HG03521 (cell line): ENCODE data around the gene BTBD7.

Source experiments
- ATAC-seq: cut with Tn5 transposase; IDR thresholded peaks from one replicate; pipeline ENCODE4 v1.9.1; 2021; ENCODE audit warnings: mild to moderate bottlenecking, moderate library complexity; ENCODE audit not compliant: unreplicated experiment

BTBD7 gene

GRCh38 chr14:93331002-93331727, 1.7 kb downstream of the BTBD7 start:
- no peak for ATAC-seq

- no peak for ATAC-seq
Measured at GRCh38 chr14:93330609-93331000, 2.2 kb downstream of the BTBD7 start.

GRCh38 chr14:93329965-93330608, 2.7 kb downstream of the BTBD7 start:
- no peak for ATAC-seq

- ATAC-seq: no peak
Measured at GRCh38 chr14:93328546-93328945, 4.3 kb downstream of the BTBD7 start.

GRCh38 chr14:93326196-93326595, 6.6 kb downstream of the BTBD7 start:
- no peak for ATAC-seq

GRCh38 chr14:93323600-93324174, 9.1 kb downstream of the BTBD7 start:
- no peak for ATAC-seq

- ATAC-seq: no peak
Measured at GRCh38 chr14:93322929-93323599, 9.8 kb downstream of the BTBD7 start.

GRCh38 chr14:93320489-93320888, 12.3 kb downstream of the BTBD7 start:
- no peak for ATAC-seq

- no peak for ATAC-seq
Measured at GRCh38 chr14:93319958-93320357, 12.9 kb downstream of the BTBD7 start.

- ATAC-seq: no peak
Measured at GRCh38 chr14:93319494-93319893, 13.3 kb downstream of the BTBD7 start.

- ATAC-seq: no peak
Measured at GRCh38 chr14:93318927-93319326, 13.9 kb downstream of the BTBD7 start.

GRCh38 chr14:93317875-93318807, 14.7 kb downstream of the BTBD7 start:
- no peak for ATAC-seq

- no peak for ATAC-seq
Measured at GRCh38 chr14:93317210-93317874, 15.5 kb downstream of the BTBD7 start.

GRCh38 chr14:93316716-93317115, 16.1 kb downstream of the BTBD7 start:
- no peak for ATAC-seq

GRCh38 chr14:93315575-93315974, 17.3 kb downstream of the BTBD7 start:
- ATAC-seq: no peak

GRCh38 chr14:93311082-93311481, 21.8 kb downstream of the BTBD7 start:
- ATAC-seq: no peak

GRCh38 chr14:93309427-93309966, 23.3 kb downstream of the BTBD7 start:
- no peak for ATAC-seq

GRCh38 chr14:93308686-93309345, 24.0 kb downstream of the BTBD7 start:
- ATAC-seq: no peak

- ATAC-seq: no peak
Measured at GRCh38 chr14:93306812-93307211, 26.0 kb downstream of the BTBD7 start.
